ENCODE measurements around the gene TIMP2. TPM values are rescaled to one million over a fixed set of nuclear protein-coding genes. Genes with fewer than 3 reads are reported as not detected.

The TIMP2 gene
- total and polyA plus RNA-seq, 2 of the 8 experiments (the other 6 are each of a cell fraction or from before 2014, with no cell fraction given) = 18.2 to 43.3 TPM

DNA sequence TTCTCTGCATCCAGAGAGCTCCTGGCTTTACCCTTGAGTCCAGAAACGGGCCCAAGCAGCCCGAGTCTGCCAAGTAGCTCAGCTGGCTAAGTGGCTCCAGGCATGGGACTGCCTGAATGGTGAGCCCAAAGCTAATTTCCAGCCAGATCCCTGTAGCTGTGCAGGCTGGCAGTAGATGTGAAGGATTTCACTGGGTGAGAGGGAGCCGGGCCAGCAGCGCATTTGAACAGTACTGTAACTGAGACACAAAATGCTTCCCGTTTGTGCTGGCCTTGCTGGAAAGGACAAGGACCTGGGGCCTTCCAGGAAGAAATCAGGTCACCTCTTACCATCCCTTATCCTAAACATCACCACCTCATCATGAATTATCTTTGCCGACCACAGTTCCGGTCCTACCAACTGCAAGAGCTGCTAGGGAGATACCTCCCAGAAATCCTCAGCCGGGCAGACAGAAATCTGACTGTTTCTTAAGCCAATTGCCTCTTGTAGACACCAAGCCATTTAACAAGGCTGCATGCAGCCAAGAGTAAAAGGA is 3.7 kb downstream of the TIMP2 start:
- H2BK12ac ChIP-seq (ENCODE audit: low read depth, low read length) = no peak overlapping the region
- no peak overlapping the region for H2BK20ac ChIP-seq (ENCODE audit: low read length)
- H2BK120ac ChIP-seq (replicated peaks; ENCODE audit: low read depth, low read length) = no peak overlapping the region
- no peak overlapping the region for H3K4me3 ChIP-seq (ENCODE audit: extremely low read depth in 1 of 4, insufficient read depth in 2 of 4, low read depth in 3 of 4, low read length in 4 of 4)
- peaks cover 0 to 57% of the 10 kb centered on the region in 2 experiments; a peak in 2 of 4 replicates for H3K79me2 ChIP-seq (ENCODE audit: control insufficient read depth in 1 of 2, insufficient read depth in 2 of 2, low read length in 2 of 2)
- H3K23me2 ChIP-seq (ENCODE audit: low read depth, low read length) = peaks cover 11% of the 10 kb centered on the region; the same call in 1 of the 2 replicates
- ChIA-PET CTCF (ENCODE audit: partially characterized antibody) (interaction anchor here (1.0 to 1.3 kb wide), 5 partner anchors 11 to 55 kb away, joined by 3 to 7 read pairs (median 4); no protein-coding TSS in a partner anchor), POLR2A (ENCODE audit: partially characterized antibody) (interaction anchor here (0.7 to 1.1 kb wide), 2 partner anchors 13 to 50 kb away, joined by 3 to 5 read pairs; no protein-coding TSS in a partner anchor)
- H4K5ac ChIP-seq (ENCODE audit: insufficient read length, low read depth, low read length) = no peak overlapping the region
- no peak overlapping the region for H3K23ac ChIP-seq (ENCODE audit: insufficient read length)
- no peaks in the 10 kb centered on the region for H3K27me3 ChIP-seq (replicated peaks in 1 of 4; ENCODE audit: control insufficient read depth in 3 of 4, extremely low read depth in 1 of 4, insufficient read depth in 3 of 4, low read length in 3 of 4)
- no peak for FAIRE-seq
- no peak overlapping the region for H3K56ac ChIP-seq (replicated peaks; ENCODE audit: insufficient read length, low read depth, low read length)
- no peak overlapping the region for H4K8ac ChIP-seq (ENCODE audit: extremely low read depth, insufficient read depth, low read length)
- no peak overlapping the region for H3K14ac ChIP-seq (ENCODE audit: insufficient read length)
- H2BK5ac ChIP-seq (ENCODE audit: low read depth, low read length) = no peak overlapping the region
- H3K4me2 ChIP-seq (ENCODE audit: insufficient read depth in 1 of 2, low read depth in 2 of 2, low read length in 2 of 2) = no peak overlapping the region
- H3K79me1 ChIP-seq (ENCODE audit: low read depth, low read length) = peaks cover 10% of the 10 kb centered on the region
- H3K36me3 ChIP-seq (ENCODE audit: control insufficient read depth in 2 of 4, insufficient read depth in 4 of 4, low read length in 3 of 4) = peaks cover 0 to 3% (median 0%) of the 10 kb centered on the region in 4 experiments; a peak in 1 of 8 replicates
- H4K20me1 ChIP-seq (replicated peaks in 1 of 2; ENCODE audit: control insufficient read depth in 1 of 2, insufficient read depth in 2 of 2, low read length in 2 of 2) = peaks cover 5 to 32% of the 10 kb centered on the region in 2 experiments
- H3K18ac ChIP-seq (ENCODE audit: extremely low read depth, low read length) = no peak overlapping the region
- peaks cover 4 to 18% (median 10%) of the 10 kb centered on the region in 4 experiments for H3K4me1 ChIP-seq (replicated peaks in 1 of 4; ENCODE audit: control insufficient read depth in 3 of 4, insufficient read depth in 4 of 4, low read length in 3 of 4)
- H3K27ac ChIP-seq (ENCODE audit: low read depth, low read length) = no peak overlapping the region
- no peak overlapping the region for H2AFZ ChIP-seq (ENCODE audit: low read length)
- WGBS, 2 experiments (ENCODE audit: extremely low coverage in 1 of 2, insufficient coverage in 1 of 2, insufficient read length in 1 of 2, insufficient replicate concordance in 2 of 2, low coverage in 1 of 2, low lambda C conversion rate in 2 of 2, missing lambda C conversion rate in 1 of 2) = 95% methylated on average over 8 of the region's 8 CpGs; no CpG with 5 or more reads in 1 of the 2 experiments
- H2AK5ac ChIP-seq (ENCODE audit: low read depth, low read length) = no peak overlapping the region
- H3K9me3 ChIP-seq (ENCODE audit: insufficient read depth in 2 of 2, low read depth in 1 of 2, low read length in 1 of 2) = no peaks in the 10 kb centered on the region
- no peak overlapping the region for H2BK15ac ChIP-seq (ENCODE audit: low read length)
- H4K91ac ChIP-seq (replicated peaks; ENCODE audit: insufficient read length, low read length) = no peak overlapping the region
- H3K4ac ChIP-seq (replicated peaks; ENCODE audit: insufficient read length, low read depth, low read length) = no peak overlapping the region
- DNase-seq (ENCODE audit: low read depth in 1 of 2, low spot score in 2 of 2) = no peak
- H3K9ac ChIP-seq (replicated peaks in 1 of 4; ENCODE audit: extremely low read depth in 1 of 4, low read depth in 3 of 4, low read length in 3 of 4) = no peak overlapping the region
- TF ChIP-seq SIRT6 (IDR thresholded peaks at IDR 0.05; ENCODE audit: low read length) = no peak
- TF ChIP-seq SP2 (IDR thresholded peaks at IDR 0.05; ENCODE audit: low read length) = no peak
- TF ChIP-seq SAP30 (IDR thresholded peaks at IDR 0.05; ENCODE audit: insufficient read depth, insufficient replicate concordance, low read length) = no peak
- TF ChIP-seq MAFK (IDR thresholded peaks at IDR 0.05; ENCODE audit: low read depth, low read length) = no peak
- TF ChIP-seq TCF12 (IDR thresholded peaks at IDR 0.05; ENCODE audit: low read depth, low read length) = no peak

Data from H1 (cell line).